ENCODE measurements around the gene THBS2. TPM values are rescaled to one million over a fixed set of nuclear protein-coding genes. Genes with fewer than 3 reads are reported as not detected.

The THBS2 gene
- total and polyA plus RNA-seq, 2 of the 8 experiments (the other 6 are each of a cell fraction or from before 2014, with no cell fraction given): 11.0 to 22.5 TPM

DNA sequence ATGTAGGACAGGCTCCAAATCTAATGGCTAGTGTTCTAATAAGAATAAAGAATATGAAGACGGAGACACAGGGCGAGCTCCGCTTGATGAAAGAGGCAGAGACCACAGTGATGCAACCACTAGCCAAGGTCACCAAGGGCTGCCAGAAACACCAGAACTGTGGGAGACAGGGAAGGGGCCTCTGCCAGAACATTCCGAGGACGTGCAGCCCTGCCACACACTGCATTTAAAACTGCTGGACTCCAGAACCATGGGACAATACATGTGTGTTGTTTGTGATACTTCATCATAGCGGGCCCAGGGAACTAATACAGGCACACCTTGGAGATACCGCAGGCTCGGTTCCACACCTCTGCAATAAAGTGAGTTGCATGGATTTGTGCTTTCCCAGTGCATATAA, 2.9 kb upstream of the THBS2 start:
- H3K27ac ChIP-seq (ENCODE audit: low read depth, low read length): no peak overlapping the region
- CTCF ChIA-PET (ENCODE audit: partially characterized antibody): no interaction called here
- H3K14ac ChIP-seq (ENCODE audit: insufficient read length): no peak overlapping the region
- H4K20me1 ChIP-seq (replicated peaks in 1 of 2; ENCODE audit: control insufficient read depth in 1 of 2, insufficient read depth in 2 of 2, low read length in 2 of 2): no peaks in the 10 kb centered on the region
- peaks cover 0 to 13% (median 9%) of the 10 kb centered on the region in 4 experiments; a peak in 5 of 7 replicates for H3K27me3 ChIP-seq (replicated peaks in 1 of 4; ENCODE audit: control insufficient read depth in 3 of 4, extremely low read depth in 1 of 4, insufficient read depth in 3 of 4, low read length in 3 of 4)
- no peaks in the 10 kb centered on the region for H3K79me1 ChIP-seq (ENCODE audit: low read depth, low read length)
- H2AK5ac ChIP-seq (ENCODE audit: low read depth, low read length): no peak overlapping the region
- H3K4me3 ChIP-seq (ENCODE audit: extremely low read depth in 1 of 4, insufficient read depth in 2 of 4, low read depth in 3 of 4, low read length in 4 of 4): no peak overlapping the region
- H3K4ac ChIP-seq (replicated peaks; ENCODE audit: insufficient read length, low read depth, low read length): no peak overlapping the region
- no peaks in the 10 kb centered on the region for H3K36me3 ChIP-seq (ENCODE audit: control insufficient read depth in 2 of 4, insufficient read depth in 4 of 4, low read length in 3 of 4)
- no peak overlapping the region for H4K91ac ChIP-seq (replicated peaks; ENCODE audit: insufficient read length, low read length)
- TF ChIP-seq E2F6 (IDR thresholded peaks at IDR 0.05) (no peak), RXRA (IDR thresholded peaks at IDR 0.05; ENCODE audit: insufficient read depth, low read depth, low read length) (no peak), TBP (IDR thresholded peaks at IDR 0.05; ENCODE audit: low read depth, low read length) (no peak), CHD2 (IDR thresholded peaks at IDR 0.05; ENCODE audit: low read length) (no peak), GABPA (IDR thresholded peaks at IDR 0.05; ENCODE audit: borderline replicate concordance, insufficient read depth, low read length) (no peak), KDM4A (IDR thresholded peaks at IDR 0.05; ENCODE audit: low read depth, low read length, severe bottlenecking) (no peak)
- no peaks in the 10 kb centered on the region for H3K9me3 ChIP-seq (ENCODE audit: insufficient read depth in 2 of 2, low read depth in 1 of 2, low read length in 1 of 2)
- no peak overlapping the region for H3K56ac ChIP-seq (replicated peaks; ENCODE audit: insufficient read length, low read depth, low read length)
- H3K23ac ChIP-seq (ENCODE audit: insufficient read length): no peak overlapping the region
- H4K8ac ChIP-seq (ENCODE audit: extremely low read depth, insufficient read depth, low read length): no peak overlapping the region
- no peak overlapping the region for H2BK20ac ChIP-seq (ENCODE audit: low read length)
- H3K18ac ChIP-seq (ENCODE audit: extremely low read depth, low read length): no peak overlapping the region
- peaks cover 16% of the 10 kb centered on the region for H3K23me2 ChIP-seq (ENCODE audit: low read depth, low read length)
- WGBS, 2 experiments (ENCODE audit: extremely low coverage in 1 of 2, insufficient coverage in 1 of 2, insufficient read length in 1 of 2, insufficient replicate concordance in 2 of 2, low coverage in 1 of 2, low lambda C conversion rate in 2 of 2, missing lambda C conversion rate in 1 of 2): 95% methylated on average over 8 of the region's 8 CpGs; no CpG with 5 or more reads in 1 of the 2 experiments
- no peak overlapping the region for H2AFZ ChIP-seq (ENCODE audit: low read length)
- H3K4me2 ChIP-seq (ENCODE audit: insufficient read depth in 1 of 2, low read depth in 2 of 2, low read length in 2 of 2): no peak overlapping the region
- no peak overlapping the region for H2BK15ac ChIP-seq (ENCODE audit: low read length)
- H2BK12ac ChIP-seq (ENCODE audit: low read depth, low read length): no peak overlapping the region
- peaks cover 9 to 28% (median 17%) of the 10 kb centered on the region in 4 experiments for H3K4me1 ChIP-seq (replicated peaks in 1 of 4; ENCODE audit: control insufficient read depth in 3 of 4, insufficient read depth in 4 of 4, low read length in 3 of 4)
- POLR2A ChIA-PET (ENCODE audit: partially characterized antibody): interaction anchor here (1.5 kb wide), 1 partner anchor 24 kb away, joined by 3 read pairs; no protein-coding TSS in a partner anchor
- no peak overlapping the region for H4K5ac ChIP-seq (ENCODE audit: insufficient read length, low read depth, low read length)
- H3K9ac ChIP-seq (replicated peaks in 1 of 4; ENCODE audit: extremely low read depth in 1 of 4, low read depth in 3 of 4, low read length in 3 of 4): no peak overlapping the region
- no peak overlapping the region for H2BK5ac ChIP-seq (ENCODE audit: low read depth, low read length)
- H3K79me2 ChIP-seq (ENCODE audit: control insufficient read depth in 1 of 2, insufficient read depth in 2 of 2, low read length in 2 of 2): no peaks in the 10 kb centered on the region
- DNase-seq (ENCODE audit: low read depth in 1 of 2, low spot score in 2 of 2): no peak
- FAIRE-seq: no peak
- no peak overlapping the region for H2BK120ac ChIP-seq (replicated peaks; ENCODE audit: low read depth, low read length)

Measured in H1 (cell line).